NCI-H1048 (cell line): ENCODE results near the gene RANBP3.
A peak's percentile ranks its signal among the peaks of the same experiment; 100 is the strongest.
"Not testable (repeated sequence)": the region's sequence is repeated elsewhere in the genome, so short reads cannot be mapped to it uniquely, and the experiment has no call there.

Source experiments
- DNase-seq: peaks from one replicate; lab custom pipeline; 2025; lab: John Stamatoyannopoulos, UW

The RANBP3 gene

GRCh38 chr19:6006070-6006446 lies 28.1 kb upstream of the RANBP3 start:
- not testable (repeated sequence) for DNase-seq

GRCh38 chr19:6005321-6006069 lies 27.6 kb upstream of the RANBP3 start:
- DNase-seq: no peak

- no peak for DNase-seq
Observed at GRCh38 chr19:6003976-6004375, 26.0 kb upstream of the RANBP3 start.

GRCh38 chr19:6002591-6002990 lies 24.7 kb upstream of the RANBP3 start:
- no peak for DNase-seq

- DNase-seq: no peak
Observed at GRCh38 chr19:6000228-6000847, 22.4 kb upstream of the RANBP3 start.

- DNase-seq: no peak
Observed at GRCh38 chr19:5999693-6000092, 21.8 kb upstream of the RANBP3 start.

- DNase-seq: no peak
Observed at GRCh38 chr19:5997371-5997770, 19.4 kb upstream of the RANBP3 start.

- no peak for DNase-seq
Observed at GRCh38 chr19:5996623-5997320, 18.8 kb upstream of the RANBP3 start.

- no peak for DNase-seq
Observed at GRCh38 chr19:5996102-5996501, 18.2 kb upstream of the RANBP3 start.

- no peak for DNase-seq
Observed at GRCh38 chr19:5995606-5996005, 17.7 kb upstream of the RANBP3 start.

GRCh38 chr19:5994405-5995165 lies 16.6 kb upstream of the RANBP3 start:
- DNase-seq: no peak

- no peak for DNase-seq
Observed at GRCh38 chr19:5993648-5994358, 15.9 kb upstream of the RANBP3 start.

GRCh38 chr19:5993201-5993600 lies 15.3 kb upstream of the RANBP3 start:
- DNase-seq: no peak

- DNase-seq: no peak
Observed at GRCh38 chr19:5992756-5993155, 14.8 kb upstream of the RANBP3 start.

GRCh38 chr19:5991244-5991838 lies 13.4 kb upstream of the RANBP3 start:
- no peak for DNase-seq

- no peak for DNase-seq
Observed at GRCh38 chr19:5990289-5990797, 12.4 kb upstream of the RANBP3 start.

GRCh38 chr19:5989388-5990074 lies 11.6 kb upstream of the RANBP3 start:
- no peak for DNase-seq

- no peak for DNase-seq
Observed at GRCh38 chr19:5988517-5989387, 10.8 kb upstream of the RANBP3 start.

- peak; percentile 70 for DNase-seq
Observed at GRCh38 chr19:5987077-5987818, 9.3 kb upstream of the RANBP3 start.
